Measurements from ENCODE around the gene RAB11FIP4. TPM values are rescaled to one million over a fixed set of nuclear protein-coding genes. Genes with fewer than 3 reads are reported as not detected.

The RAB11FIP4 gene
- total and polyA plus RNA-seq, 2 donors (not counting 1 experiment from before 2014, with no cell fraction given) = 0.16 to 0.66 TPM

DNA sequence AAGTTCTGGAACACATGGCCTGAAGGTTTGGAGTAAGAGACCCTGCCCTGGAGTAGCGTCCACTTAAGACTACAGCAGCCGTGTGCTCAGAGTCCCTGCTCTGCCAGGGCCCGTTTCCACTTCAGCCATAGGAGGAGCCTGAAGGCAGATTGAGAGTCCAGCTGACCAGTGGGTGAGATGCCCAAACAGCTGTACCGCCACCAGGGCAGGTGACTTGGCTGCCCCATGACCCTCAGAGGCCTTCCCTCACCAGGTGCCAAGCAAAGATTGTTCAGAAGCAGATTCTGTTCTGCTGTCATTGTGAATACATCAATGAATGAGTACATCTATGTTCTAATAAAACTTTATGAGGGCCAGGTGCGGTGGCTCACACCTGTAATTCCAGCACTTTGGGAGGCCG lies 178.8 kb downstream of the RAB11FIP4 start:
- TF ChIP-seq, protein P1, sequence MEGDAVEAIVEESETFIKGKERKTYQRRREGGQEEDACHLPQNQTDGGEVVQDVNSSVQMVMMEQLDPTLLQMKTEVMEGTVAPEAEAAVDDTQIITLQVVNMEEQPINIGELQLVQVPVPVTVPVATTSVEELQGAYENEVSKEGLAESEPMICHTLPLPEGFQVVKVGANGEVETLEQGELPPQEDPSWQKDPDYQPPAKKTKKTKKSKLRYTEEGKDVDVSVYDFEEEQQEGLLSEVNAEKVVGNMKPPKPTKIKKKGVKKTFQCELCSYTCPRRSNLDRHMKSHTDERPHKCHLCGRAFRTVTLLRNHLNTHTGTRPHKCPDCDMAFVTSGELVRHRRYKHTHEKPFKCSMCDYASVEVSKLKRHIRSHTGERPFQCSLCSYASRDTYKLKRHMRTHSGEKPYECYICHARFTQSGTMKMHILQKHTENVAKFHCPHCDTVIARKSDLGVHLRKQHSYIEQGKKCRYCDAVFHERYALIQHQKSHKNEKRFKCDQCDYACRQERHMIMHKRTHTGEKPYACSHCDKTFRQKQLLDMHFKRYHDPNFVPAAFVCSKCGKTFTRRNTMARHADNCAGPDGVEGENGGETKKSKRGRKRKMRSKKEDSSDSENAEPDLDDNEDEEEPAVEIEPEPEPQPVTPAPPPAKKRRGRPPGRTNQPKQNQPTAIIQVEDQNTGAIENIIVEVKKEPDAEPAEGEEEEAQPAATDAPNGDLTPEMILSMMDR (conservative IDR thresholded peaks at IDR 0.05 in 1 of 2, IDR thresholded peaks at IDR 0.05 in 1 of 2; ENCODE audit: low read depth in 1 of 2, low read length in 2 of 2) = no peak
- no peak for TF ChIP-seq EZH2 (IDR thresholded peaks at IDR 0.05; ENCODE audit: low read length, missing control alignments)
- Histone ChIP-seq H3K9ac (ENCODE audit: insufficient read depth, low read length) (no peak overlapping the region), H3K4me2 (ENCODE audit: extremely low read depth, insufficient read depth, low read length) (no peak overlapping the region), H3K9me3 (ENCODE audit: control insufficient read depth, insufficient read depth, low read depth, low read length) (no peaks in the 10 kb centered on the region), H3K4me1 (ENCODE audit: control insufficient read depth, extremely low read depth, insufficient read depth, low read length) (peaks cover 30% of the 10 kb centered on the region), H2AFZ (ENCODE audit: low read length) (no peak overlapping the region), H3K4me3 (replicated peaks in 1 of 4; ENCODE audit: control extremely low read depth in 1 of 4, insufficient read depth in 1 of 4, low read depth in 3 of 4, low read length in 4 of 4) (no peak overlapping the region), H3K79me2 (ENCODE audit: control insufficient read depth, insufficient read depth, low read length) (peaks cover 88% of the 10 kb centered on the region), H4K20me1 (ENCODE audit: control insufficient read depth, extremely low read depth, insufficient read depth, low read length) (no peaks in the 10 kb centered on the region), H3K36me3 (ENCODE audit: control insufficient read depth, insufficient read depth, low read length) (peaks cover 20% of the 10 kb centered on the region), H3K27me3 (ENCODE audit: control insufficient read depth, insufficient read depth, low read length) (no peaks in the 10 kb centered on the region), H3K27ac (ENCODE audit: insufficient read depth, low read length) (peak overlapping the region; percentile 84)
- DNase-seq (ENCODE audit: low read depth in 2 of 2) = no peak

DNA sequence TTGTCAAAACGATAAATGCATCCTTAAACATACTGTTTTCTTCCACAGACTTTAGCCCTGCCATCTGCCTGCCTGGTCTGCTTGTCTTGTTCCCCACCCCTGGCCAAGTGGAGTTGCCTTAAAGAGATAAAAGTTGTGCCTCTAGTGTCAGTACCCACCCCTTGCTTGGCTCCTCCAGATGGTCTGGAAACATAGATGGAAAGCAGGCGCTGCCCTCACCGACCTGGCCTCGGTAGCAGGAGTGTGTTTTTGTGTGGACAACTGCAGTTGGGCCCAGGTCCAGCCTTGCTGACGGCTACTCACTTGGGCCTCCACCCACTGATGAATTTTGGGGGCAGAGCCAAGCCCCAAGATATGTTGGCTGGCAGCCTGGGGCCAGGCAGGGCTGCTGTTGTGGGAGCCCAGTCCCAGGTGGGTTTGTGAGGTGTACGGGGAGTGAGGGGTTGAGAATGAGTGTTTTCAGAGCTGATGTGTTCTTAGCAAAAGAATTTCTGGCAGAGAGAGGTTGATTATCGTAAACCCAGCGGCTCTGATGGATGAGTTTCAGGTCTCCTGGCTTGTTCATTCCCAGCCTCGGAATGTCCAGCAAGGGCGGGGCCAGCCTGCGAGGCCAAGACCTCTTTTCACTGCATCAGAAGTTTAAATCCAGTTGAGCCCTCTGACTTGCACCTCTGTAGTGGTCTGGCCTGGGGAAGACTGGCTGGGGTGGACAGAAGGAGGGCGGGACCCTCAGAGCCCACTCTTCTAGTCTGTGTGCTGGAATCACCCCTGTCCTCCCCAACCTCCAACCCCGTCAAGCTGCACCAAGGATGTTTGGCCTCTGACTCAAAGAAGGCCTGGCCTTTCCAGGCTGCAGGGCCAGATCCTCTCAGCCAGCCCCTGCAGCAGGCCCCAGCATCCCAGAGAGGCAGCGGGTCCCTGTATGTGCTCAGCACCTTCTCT lies 179.7 kb downstream of the RAB11FIP4 start:
- Histone ChIP-seq H3K9ac (ENCODE audit: insufficient read depth, low read length) (no peak overlapping the region), H2AFZ (ENCODE audit: low read length) (no peak overlapping the region), H3K36me3 (ENCODE audit: control insufficient read depth, insufficient read depth, low read length) (peaks cover 23% of the 10 kb centered on the region), H3K27ac (ENCODE audit: insufficient read depth, low read length) (peak overlapping the region; percentile 84), H3K27me3 (ENCODE audit: control insufficient read depth, insufficient read depth, low read length) (no peaks in the 10 kb centered on the region), H3K4me1 (ENCODE audit: control insufficient read depth, extremely low read depth, insufficient read depth, low read length) (peaks cover 26% of the 10 kb centered on the region), H3K4me2 (ENCODE audit: extremely low read depth, insufficient read depth, low read length) (peak overlapping the region; percentile 75), H3K79me2 (ENCODE audit: control insufficient read depth, insufficient read depth, low read length) (peaks cover 87% of the 10 kb centered on the region), H4K20me1 (ENCODE audit: control insufficient read depth, extremely low read depth, insufficient read depth, low read length) (no peaks in the 10 kb centered on the region), H3K4me3 (replicated peaks in 1 of 4; ENCODE audit: control extremely low read depth in 1 of 4, insufficient read depth in 1 of 4, low read depth in 3 of 4, low read length in 4 of 4) (peak overlapping the region in 1 of 4 experiments; percentile 20), H3K9me3 (ENCODE audit: control insufficient read depth, insufficient read depth, low read depth, low read length) (no peaks in the 10 kb centered on the region)
- DNase-seq (ENCODE audit: low read depth in 2 of 2) = peak; percentile 97 to 100
- TF ChIP-seq, protein P1 (conservative IDR thresholded peaks at IDR 0.05 in 1 of 2, IDR thresholded peaks at IDR 0.05 in 1 of 2; ENCODE audit: low read depth in 1 of 2, low read length in 2 of 2) = no peak
- TF ChIP-seq EZH2 (IDR thresholded peaks at IDR 0.05; ENCODE audit: low read length, missing control alignments) = no peak

DNA sequence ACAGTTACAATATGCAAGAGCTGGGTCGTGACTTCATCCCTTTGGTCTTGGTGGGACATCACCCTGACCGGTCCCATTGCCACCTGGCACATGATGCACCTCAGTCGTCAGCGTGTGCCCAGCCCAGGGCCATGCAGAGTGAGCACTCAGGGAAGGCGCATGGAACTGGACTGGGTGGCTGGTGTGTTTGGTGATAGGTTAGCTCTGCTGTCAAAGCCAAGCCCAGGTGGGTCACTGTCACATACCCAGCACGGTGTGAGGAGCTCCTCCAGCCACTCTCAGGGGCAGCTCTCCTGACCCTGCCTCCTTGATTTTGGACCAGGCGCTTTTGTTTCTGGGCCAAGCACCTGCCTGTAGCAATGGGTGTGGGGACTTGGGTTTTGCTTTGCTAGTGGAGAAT lies 180.9 kb downstream of the RAB11FIP4 start:
- Histone ChIP-seq H3K9me3 (ENCODE audit: control insufficient read depth, insufficient read depth, low read depth, low read length) (no peaks in the 10 kb centered on the region), H3K79me2 (ENCODE audit: control insufficient read depth, insufficient read depth, low read length) (peaks cover 82% of the 10 kb centered on the region), H3K4me3 (replicated peaks in 1 of 4; ENCODE audit: control extremely low read depth in 1 of 4, insufficient read depth in 1 of 4, low read depth in 3 of 4, low read length in 4 of 4) (no peak overlapping the region), H3K4me2 (ENCODE audit: extremely low read depth, insufficient read depth, low read length) (peak overlapping the region; percentile 67), H4K20me1 (ENCODE audit: control insufficient read depth, extremely low read depth, insufficient read depth, low read length) (no peaks in the 10 kb centered on the region), H3K4me1 (ENCODE audit: control insufficient read depth, extremely low read depth, insufficient read depth, low read length) (peaks cover 24% of the 10 kb centered on the region), H3K27ac (ENCODE audit: insufficient read depth, low read length) (peak overlapping the region; percentile 84), H2AFZ (ENCODE audit: low read length) (no peak overlapping the region), H3K36me3 (ENCODE audit: control insufficient read depth, insufficient read depth, low read length) (peaks cover 23% of the 10 kb centered on the region), H3K9ac (ENCODE audit: insufficient read depth, low read length) (no peak overlapping the region), H3K27me3 (ENCODE audit: control insufficient read depth, insufficient read depth, low read length) (no peaks in the 10 kb centered on the region)
- no peak for DNase-seq (ENCODE audit: low read depth in 2 of 2)
- no peak for TF ChIP-seq EZH2 (IDR thresholded peaks at IDR 0.05; ENCODE audit: low read length, missing control alignments)
- TF ChIP-seq, protein P1 (conservative IDR thresholded peaks at IDR 0.05 in 1 of 2, IDR thresholded peaks at IDR 0.05 in 1 of 2; ENCODE audit: low read depth in 1 of 2, low read length in 2 of 2) = no peak
